ENCODE measurements around the gene RGS17. TPM values are rescaled to one million over a fixed set of nuclear protein-coding genes. Genes with fewer than 3 reads are reported as not detected.

Gene RGS17
- total and polyA plus RNA-seq, 10 of the 15 experiments (the other 5 are each of a cell fraction or from before 2014, with no cell fraction given): 0.06 to 0.29 (median 0.14) TPM; not detected in 4

DNA sequence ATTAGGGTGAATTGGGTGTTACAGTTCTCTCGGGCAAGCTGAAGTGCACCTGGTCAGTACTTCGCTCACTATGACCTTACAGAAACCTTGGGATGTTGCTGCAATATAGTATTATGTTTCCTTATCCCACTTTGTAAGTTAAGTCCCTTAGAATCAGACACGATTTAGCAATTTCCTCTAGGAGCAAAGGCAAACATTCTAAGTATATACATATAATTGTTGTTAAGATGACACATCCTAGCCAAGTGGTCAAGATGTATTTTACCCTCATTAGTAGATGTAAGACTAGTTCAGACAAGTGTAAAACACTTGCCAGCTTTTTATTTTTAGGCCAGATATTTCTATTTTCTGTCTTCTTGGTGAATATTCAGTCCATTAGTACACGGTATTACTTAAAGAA, 31.1 kb upstream of the RGS17 start:
- Histone ChIP-seq H3K9ac (ENCODE audit: control insufficient read depth, insufficient read depth, low read length) (no peak overlapping the region), H3K4me2 (ENCODE audit: control insufficient read depth, insufficient read depth) (no peak overlapping the region), H3K27ac (ENCODE audit: control insufficient read depth, insufficient read depth) (no peak overlapping the region), H2AFZ (ENCODE audit: control insufficient read depth, low read depth, low read length) (no peak overlapping the region), H3K36me3 (ENCODE audit: control insufficient read depth in 2 of 2, insufficient read depth in 2 of 2, low read length in 1 of 2) (no peaks in the 10 kb centered on the region), H3K27me3 (replicated peaks in 1 of 2; ENCODE audit: control insufficient read depth in 2 of 2, insufficient read depth in 2 of 2, low read length in 1 of 2) (no peaks in the 10 kb centered on the region), H3K4me1 (ENCODE audit: control insufficient read depth, insufficient read depth, low read length) (no peaks in the 10 kb centered on the region), H3K9me3 (replicated peaks; ENCODE audit: control insufficient read depth, insufficient read depth, low read length) (no peaks in the 10 kb centered on the region; the same call in 2 of the 3 replicates), H3K4me3 (no peak overlapping the region), H3K79me2 (ENCODE audit: control insufficient read depth, insufficient read depth, low read length) (no peaks in the 10 kb centered on the region), H4K20me1 (ENCODE audit: control insufficient read depth, insufficient read depth) (no peaks in the 10 kb centered on the region)
- no peak for TF ChIP-seq ZNF384 (IDR thresholded peaks at IDR 0.05; ENCODE audit: borderline replicate concordance, low read depth, low read length)
- TF ChIP-seq TBL1XR1 (IDR thresholded peaks at IDR 0.05; ENCODE audit: low read depth, low read length): no peak
- in situ Hi-C loops (cut with MboI): no loop called here
- DNase-seq (ENCODE audit: low read depth, low spot score) (no peak), FAIRE-seq (no peak), ATAC-seq (no peak)
- WGBS (ENCODE audit: insufficient coverage, insufficient replicate concordance, low lambda C conversion rate, missing lambda C conversion rate): 10% methylated on average over 4 of the region's 4 CpGs
- ChIA-PET CTCF (interaction anchor here (0.6 kb wide), 1 partner anchor 391 kb away, joined by 3 read pairs; no protein-coding TSS in a partner anchor), RAD21 (ENCODE audit: unreplicated experiment) (no interaction called here), SMC1A (ENCODE audit: uncharacterized antibody, unreplicated experiment) (interaction anchor here (1.2 kb wide), 1 partner anchor 31 kb away, joined by 3 read pairs; no protein-coding TSS in a partner anchor), POLR2A (no interaction called here)
- intact Hi-C loops (cut with micrococcal nuclease; ENCODE audit: unreplicated experiment): no loop called here
- BruUV-seq (replicated peaks): no TSS peak

GRCh38 chr6:153160221-153160620, 29.1 kb upstream of the RGS17 start:
- no peaks in the 10 kb centered on the region for H3K36me3 ChIP-seq (ENCODE audit: control insufficient read depth in 2 of 2, insufficient read depth in 2 of 2, low read length in 1 of 2)
- intact Hi-C loops (cut with micrococcal nuclease; ENCODE audit: unreplicated experiment) (no loop called here), in situ Hi-C loops (cut with MboI) (no loop called here)
- no peak for DNase-seq (ENCODE audit: low read depth, low spot score)
- POLR2A ChIA-PET: no interaction called here
- no peak for ATAC-seq
- FAIRE-seq: no peak
- no peak overlapping the region for H3K4me3 ChIP-seq
- RAD21 ChIA-PET (ENCODE audit: unreplicated experiment): no interaction called here
- no TSS peak for BruUV-seq (replicated peaks)
- H3K9me3 ChIP-seq (replicated peaks; ENCODE audit: control insufficient read depth, insufficient read depth, low read length): no peaks in the 10 kb centered on the region; the same call in 2 of the 3 replicates
- H2AFZ ChIP-seq (ENCODE audit: control insufficient read depth, low read depth, low read length): no peak overlapping the region
- WGBS (ENCODE audit: insufficient coverage, insufficient replicate concordance, low lambda C conversion rate, missing lambda C conversion rate): 44% methylated on average over 2 of the region's 2 CpGs
- H3K9ac ChIP-seq (ENCODE audit: control insufficient read depth, insufficient read depth, low read length): no peak overlapping the region
- no peaks in the 10 kb centered on the region for H3K27me3 ChIP-seq (replicated peaks in 1 of 2; ENCODE audit: control insufficient read depth in 2 of 2, insufficient read depth in 2 of 2, low read length in 1 of 2)
- CTCF ChIA-PET: no interaction called here
- H4K20me1 ChIP-seq (ENCODE audit: control insufficient read depth, insufficient read depth): no peaks in the 10 kb centered on the region
- H3K27ac ChIP-seq (ENCODE audit: control insufficient read depth, insufficient read depth): no peak overlapping the region
- no peaks in the 10 kb centered on the region for H3K79me2 ChIP-seq (ENCODE audit: control insufficient read depth, insufficient read depth, low read length)
- H3K4me1 ChIP-seq (ENCODE audit: control insufficient read depth, insufficient read depth, low read length): no peaks in the 10 kb centered on the region
- SMC1A ChIA-PET (ENCODE audit: uncharacterized antibody, unreplicated experiment): no interaction called here
- H3K4me2 ChIP-seq (ENCODE audit: control insufficient read depth, insufficient read depth): no peak overlapping the region
- TF ChIP-seq MAX (IDR thresholded peaks at IDR 0.05; ENCODE audit: low read depth, low read length) (no peak), HDAC6 (IDR thresholded peaks at IDR 0.05; ENCODE audit: unreplicated experiment) (no peak), ZBTB4 (CRISPR knock-in tag; IDR thresholded peaks at IDR 0.05) (no peak), SMAD1 (IDR thresholded peaks at IDR 0.05; ENCODE audit: low read depth, partially characterized antibody) (no peak), BACH1 (IDR thresholded peaks at IDR 0.05; ENCODE audit: borderline replicate concordance) (no peak), NBN (IDR thresholded peaks at IDR 0.05) (no peak), CBX3 (IDR thresholded peaks at IDR 0.05; ENCODE audit: borderline replicate concordance, low read depth) (no peak), ATF7 (IDR thresholded peaks at IDR 0.05; ENCODE audit: low read depth) (no peak), FOXM1 (IDR thresholded peaks at IDR 0.05; ENCODE audit: low read depth, low read length) (no peak), SIN3A (IDR thresholded peaks at IDR 0.05; ENCODE audit: low read depth, low read length) (no peak), ZNF274 (IDR thresholded peaks at IDR 0.05; ENCODE audit: insufficient read depth, insufficient read length) (no peak), KDM1A (IDR thresholded peaks at IDR 0.05; ENCODE audit: borderline replicate concordance) (no peak), SIX5 (IDR thresholded peaks at IDR 0.05; ENCODE audit: low read depth, low read length, severe bottlenecking) (no peak)
